IMR-90 (cell line): ENCODE results near the gene RCN1. TPM values are rescaled to one million over a fixed set of nuclear protein-coding genes. Genes with fewer than 3 reads are reported as not detected.

Experiments
- ATAC-seq: fragments of 200-7000 bp; cut with Tn5 transposase; 2 replicates; pipeline ENCODE4 v1.9.1; 2020; ENCODE audit warnings: low read depth, mild to moderate bottlenecking, moderate library complexity
- BruUV-seq: library from RNA; stranded (reverse); fragments of 400-500 nt; replicated peaks from 2 replicates; lab custom pipeline; 2021; lab: Mats Ljungman, UMichigan
- CTCF ChIA-PET: fragments of 300-600 bp; formaldehyde crosslinking; extraction: SDS; loops from one replicate; lab custom pipeline; 2021; ENCODE audit warnings: antibody characterized with exemption; lab: Yijun Ruan, JAX
- POLR2A ChIA-PET: fragments of 300-600 bp; sonication (Branson Sonifier 250); formaldehyde crosslinking; loops from one replicate; lab custom pipeline; 2022; ENCODE audit warnings: antibody characterized with exemption; ENCODE audit not compliant: unreplicated experiment; lab: Charles Lee
- DNase-seq: peaks from one replicate; pipeline ENCODE4 v3.0.0; 2013
- H2AFZ ChIP-seq: replicated peaks from 2 replicates; pipeline ENCODE3; 2013; ENCODE audit warnings: low read length, mild to moderate bottlenecking; ENCODE audit not compliant: poor library complexity
- H2AK5ac ChIP-seq: 2 replicates; pipeline ENCODE4 v1.6.1; 2013; ENCODE audit warnings: low read depth, low read length, inconsistent platforms
- H2AK9ac ChIP-seq: replicated peaks from 2 replicates; pipeline ENCODE3; 2013; ENCODE audit warnings: mild to moderate bottlenecking, low read depth, low read length, moderate library complexity; ENCODE audit not compliant: poor library complexity
- H2BK120ac ChIP-seq: 2 replicates; pipeline ENCODE4 v1.6.1; 2013; ENCODE audit warnings: low read depth, low read length, inconsistent platforms
- H2BK15ac ChIP-seq: 3 replicates; pipeline ENCODE4 v1.6.1; 2013; ENCODE audit warnings: low read depth, low read length, inconsistent platforms
- H2BK20ac ChIP-seq: 2 replicates; pipeline ENCODE4 v1.6.1; 2013; ENCODE audit warnings: low read depth, mild to moderate bottlenecking, inconsistent platforms, low read length, moderate library complexity
- H2BK5ac ChIP-seq: 2 replicates; pipeline ENCODE4 v1.6.1; 2013; ENCODE audit warnings: mild to moderate bottlenecking, low read depth, low read length, inconsistent platforms; ENCODE audit not compliant: poor library complexity, severe bottlenecking
- H3K14ac ChIP-seq: replicated peaks from 2 replicates; pipeline ENCODE4 v1.6.1; 2013; ENCODE audit warnings: low read depth, low read length, inconsistent platforms
- H3K18ac ChIP-seq: 2 replicates; pipeline ENCODE4 v1.6.1; 2013; ENCODE audit warnings: low read depth, low read length, control low read depth
- H3K23ac ChIP-seq: 2 replicates; pipeline ENCODE4 v1.6.1; 2013; ENCODE audit warnings: low read depth, low read length, inconsistent platforms
- H3K27ac ChIP-seq: 2 replicates; pipeline ENCODE4 v1.5.1; 2013; ENCODE audit warnings: mild to moderate bottlenecking, control low read depth, low read length; ENCODE audit not compliant: insufficient read depth
- H3K27me3 ChIP-seq: 2 replicates; pipeline ENCODE4 v1.6.1; 2013; ENCODE audit warnings: low read length; ENCODE audit not compliant: control insufficient read depth, insufficient read depth
- H3K36me3 ChIP-seq: 2 replicates; pipeline ENCODE4 v1.6.1; 2013; ENCODE audit warnings: low read length, mixed read lengths; ENCODE audit not compliant: control insufficient read depth, insufficient read depth
- H3K4ac ChIP-seq: 2 replicates; pipeline ENCODE4 v1.6.1; 2013; ENCODE audit warnings: low read depth, low read length, inconsistent platforms
- H3K4me1 ChIP-seq: 2 replicates; pipeline ENCODE4 v1.6.1; 2013; ENCODE audit warnings: low read length, mixed read lengths; ENCODE audit not compliant: control insufficient read depth, insufficient read depth
- H3K4me2 ChIP-seq: 2 replicates; pipeline ENCODE4 v1.6.1; 2013; ENCODE audit warnings: low read depth, mild to moderate bottlenecking, control low read depth, low read length, moderate library complexity
- H3K4me3 ChIP-seq: 2 replicates; pipeline ENCODE4 v1.5.1; 2013; ENCODE audit warnings: low read depth, mild to moderate bottlenecking, control low read depth, low read length, moderate library complexity; ENCODE audit not compliant: insufficient read depth
- H3K56ac ChIP-seq: 2 replicates; pipeline ENCODE4 v1.6.1; 2013; ENCODE audit warnings: low read length, inconsistent platforms; ENCODE audit not compliant: insufficient read depth; ENCODE audit errors: extremely low read depth
- H3K79me1 ChIP-seq, 2 experiments: 2 replicates each; pipeline ENCODE4 v1.6.1; 2013; ENCODE audit warnings: low read length in 2 of 2, inconsistent platforms in 1 of 2, low read depth in 1 of 2
- H3K9ac ChIP-seq: 2 replicates; pipeline ENCODE4 v1.6.1; 2013; ENCODE audit warnings: low read depth, low read length, control low read depth
- H3K9me1 ChIP-seq: 2 replicates; pipeline ENCODE4 v1.6.1; 2013; ENCODE audit warnings: low read length, inconsistent platforms; ENCODE audit not compliant: insufficient read depth
- H3K9me3 ChIP-seq: 2 replicates; pipeline ENCODE4 v1.6.1; 2013; ENCODE audit warnings: low read length; ENCODE audit not compliant: control insufficient read depth, insufficient read depth
- H4K20me1 ChIP-seq: 2 replicates; pipeline ENCODE4 v1.6.1; 2013; ENCODE audit warnings: low read length, inconsistent platforms; ENCODE audit not compliant: insufficient read depth
- H4K5ac ChIP-seq: 2 replicates; pipeline ENCODE4 v1.6.1; 2013; ENCODE audit warnings: mild to moderate bottlenecking, low read depth, low read length, control low read depth
- H4K8ac ChIP-seq, 2 experiments: 2 replicates each; pipeline ENCODE4 v1.6.1; 2013; ENCODE audit warnings: low read depth in 2 of 2, low read length in 2 of 2, control low read depth in 1 of 2, inconsistent platforms in 1 of 2
- H4K91ac ChIP-seq: 2 replicates; pipeline ENCODE4 v1.6.1; 2013; ENCODE audit warnings: low read depth, low read length, inconsistent platforms; ENCODE audit not compliant: insufficient read depth
- BHLHE40 ChIP-seq: fragments of 150-350 bp; IDR thresholded peaks from 2 replicates; pipeline ENCODE4 v1.6.1; 2016; ENCODE audit warnings: mild to moderate bottlenecking, low read depth, low read length
- CHD1 ChIP-seq: IDR thresholded peaks from 2 replicates; pipeline ENCODE4 v1.6.1; 2012; ENCODE audit warnings: low read depth, low read length, improper control_type of control experiment
- CTCF ChIP-seq: conservative IDR thresholded peaks from 2 replicates; pipeline ENCODE4 v1.5.1; 2012; ENCODE audit warnings: mild to moderate bottlenecking, low read depth, low read length, improper control_type of control experiment
- FOS ChIP-seq: fragments of 150-350 bp; IDR thresholded peaks from 2 replicates; pipeline ENCODE4 v1.6.1; 2016; ENCODE audit warnings: low read depth, low read length
- MAFK ChIP-seq: IDR thresholded peaks from 2 replicates; pipeline ENCODE4 v1.6.1; 2012; ENCODE audit warnings: low read depth, low read length, improper control_type of control experiment
- MAZ ChIP-seq: IDR thresholded peaks from 2 replicates; pipeline ENCODE4 v1.6.1; 2012; ENCODE audit warnings: low read depth, mild to moderate bottlenecking, low read length, improper control_type of control experiment, moderate library complexity, borderline replicate concordance
- NFE2L2 ChIP-seq: fragments of 150-350 bp; IDR thresholded peaks from 2 replicates; pipeline ENCODE4 v1.6.1; 2016; ENCODE audit warnings: low read depth, mild to moderate bottlenecking, low read length
- POLR2A ChIP-seq: IDR thresholded peaks from 2 replicates; pipeline ENCODE4 v1.6.1; 2012; ENCODE audit warnings: mild to moderate bottlenecking, low read depth, low read length
- RCOR1 ChIP-seq: IDR thresholded peaks from 2 replicates; pipeline ENCODE4 v1.6.1; 2012; ENCODE audit warnings: mild to moderate bottlenecking, low read length, improper control_type of control experiment; ENCODE audit not compliant: insufficient replicate concordance
- RFX5 ChIP-seq: IDR thresholded peaks from 2 replicates; pipeline ENCODE4 v1.8.0; 2012; ENCODE audit warnings: low read depth, mild to moderate bottlenecking, low read length, moderate library complexity
- WGBS, 2 experiments: methylation state at CpG; one replicate each; pipeline versions ENCODE4 v1.1.5 to v1.1.7; 2013; ENCODE audit warnings: missing lambda C conversion rate in 2 of 2; ENCODE audit not compliant: insufficient read length in 1 of 2; ENCODE audit errors: extremely low coverage in 2 of 2; 5-methylcytosine and 5-hydroxymethylcytosine counted together
- dilution Hi-C: fragments of 300-500 bp; cut with HindIII; formaldehyde crosslinking; loops from one replicate; pipeline ENCODE4 v1.14.3; 2018; ENCODE audit warnings: low sequenced_read_pairs; ENCODE audit not compliant: unreplicated experiment
- in situ Hi-C: fragments of 300-500 bp; cut with MboI; formaldehyde crosslinking; loops from 3 replicates; pipeline ENCODE4 v1.14.3; 2019; ENCODE audit warnings: low sequenced_read_pairs, inconsistent platforms, mixed read lengths
- intact Hi-C: fragments of 100-400 bp; cut with micrococcal nuclease; formaldehyde crosslinking; loops from 2 replicates; pipeline ENCODE4 v1.10.0; 2022
- polyA plus RNA-seq, 3 experiments: library from polyadenylated mRNA; depleted of rRNA; stranded (reverse); fragments of >200 nt; gene quantifications; 2 replicates each; pipeline ENCODE4 v1.2.3, GENCODE V29; 2012; ENCODE audit warnings: low replicate concordance in 1 of 3
- total RNA-seq: library from RNA; depleted of rRNA; stranded (reverse); fragments of >200 nt; gene quantifications from 2 replicates; pipeline ENCODE4 v1.2.3, GENCODE V29; 2012
- TF ChIP-seq, protein P1 (sequence below): fragments of 150-350 bp; IDR thresholded peaks from 2 replicates; pipeline ENCODE4 v1.6.1; 2017; ENCODE audit warnings: mild to moderate bottlenecking, antibody characterized with exemption, low read length, low read depth

The RCN1 gene
- total and polyA plus RNA-seq, 2 of the 4 experiments (the other 2 are of a cell fraction): 129 to 193 TPM

DNA sequence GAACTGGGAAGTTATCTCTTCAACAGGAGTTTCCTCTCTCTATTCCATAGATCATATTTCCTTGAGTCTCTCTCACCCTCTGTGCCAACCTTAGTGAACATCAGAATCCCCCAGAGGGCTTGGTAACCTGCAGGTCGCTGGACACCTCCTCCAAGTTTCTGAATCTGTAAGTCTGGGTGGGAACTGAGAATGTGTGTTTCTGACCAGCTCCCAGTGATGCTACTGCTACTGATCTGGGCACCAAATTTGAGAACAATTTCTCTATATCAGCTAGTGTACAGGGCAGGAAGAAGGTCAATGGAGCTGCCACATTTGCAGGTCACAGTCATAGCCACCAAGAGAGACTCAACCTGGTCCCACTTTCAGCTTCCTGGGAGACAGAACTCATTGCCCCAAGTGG lies 62.9 kb downstream of the RCN1 start:
- ChIA-PET POLR2A (no interaction called here), CTCF (interaction anchor here (0.6 kb wide), 1 partner anchor 755 kb away, joined by 5 read pairs; no protein-coding TSS in a partner anchor)
- peaks cover 38% of the 10 kb centered on the region for H3K27me3 ChIP-seq
- no peak overlapping the region for H3K18ac ChIP-seq
- no peak overlapping the region for H2AK5ac ChIP-seq
- intact Hi-C loops: no loop called here
- ATAC-seq (no peak), DNase-seq (no peak)
- no peak overlapping the region for H3K4me3 ChIP-seq
- H3K4me1 ChIP-seq: no peaks in the 10 kb centered on the region; the same call in 1 of the 2 replicates
- dilution Hi-C loops: loop anchor here (25.0 kb wide), 1 partner anchor 91 kb away; no protein-coding TSS in a partner anchor
- H3K9me3 ChIP-seq: no peaks in the 10 kb centered on the region
- H3K14ac ChIP-seq: no peak overlapping the region
- no CpG with 5 or more reads among the region's 1 CpG for WGBS, 2 experiments
- H3K36me3 ChIP-seq: no peaks in the 10 kb centered on the region
- H3K9ac ChIP-seq: no peak overlapping the region
- H2AFZ ChIP-seq: no peak overlapping the region
- no peak overlapping the region for H2BK5ac ChIP-seq
- H4K20me1 ChIP-seq: no peaks in the 10 kb centered on the region
- H2BK15ac ChIP-seq: no peak overlapping the region
- no peak overlapping the region for H2BK120ac ChIP-seq
- H3K4ac ChIP-seq: no peak overlapping the region
- no peak overlapping the region for H3K56ac ChIP-seq
- in situ Hi-C loops: loop anchor here (25.0 kb wide), 1 partner anchor 916 kb away; no protein-coding TSS in a partner anchor
- no peaks in the 10 kb centered on the region for H3K9me1 ChIP-seq
- H4K5ac ChIP-seq: no peak overlapping the region
- H3K27ac ChIP-seq: no peak overlapping the region
- H3K79me1 ChIP-seq: no peaks in the 10 kb centered on the region
- H4K8ac ChIP-seq: no peak overlapping the region
- no TSS peak for BruUV-seq
- H3K4me2 ChIP-seq: no peak overlapping the region
- H2BK20ac ChIP-seq: no peak overlapping the region
- TF ChIP-seq BHLHE40 (no peak), CTCF (no peak), MAZ (no peak), RFX5 (no peak), NFE2L2 (no peak), POLR2A (no peak), RCOR1 (no peak), FOS (no peak), MAFK (no peak), CHD1 (no peak)
- TF ChIP-seq, protein P1, sequence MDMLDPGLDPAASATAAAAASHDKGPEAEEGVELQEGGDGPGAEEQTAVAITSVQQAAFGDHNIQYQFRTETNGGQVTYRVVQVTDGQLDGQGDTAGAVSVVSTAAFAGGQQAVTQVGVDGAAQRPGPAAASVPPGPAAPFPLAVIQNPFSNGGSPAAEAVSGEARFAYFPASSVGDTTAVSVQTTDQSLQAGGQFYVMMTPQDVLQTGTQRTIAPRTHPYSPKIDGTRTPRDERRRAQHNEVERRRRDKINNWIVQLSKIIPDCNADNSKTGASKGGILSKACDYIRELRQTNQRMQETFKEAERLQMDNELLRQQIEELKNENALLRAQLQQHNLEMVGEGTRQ: no peak
- no peak overlapping the region for H3K23ac ChIP-seq
- H4K91ac ChIP-seq: no peak overlapping the region
- H2AK9ac ChIP-seq: no peak overlapping the region
